Sigmoid colon (tissue), 3 donors: ENCODE measurements around the gene DCC.

Source experiments
- POLR2A ChIP-seq, 2 donors: fragments of 450-650 bp; IDR thresholded peaks; one replicate each; pipeline ENCODE4 v1.6.1; 2016; ENCODE audit warnings: antibody characterized with exemption in 2 of 2, mild to moderate bottlenecking in 2 of 2, moderate library complexity in 2 of 2
- TF ChIP-seq, protein P1 (sequence below), 4 experiments: fragments of 450-650 bp in 3 of 4; fragments of 200-600 bp in 1 of 4; IDR thresholded peaks; one replicate each; pipeline ENCODE4 v1.5.1; 2016 to 2019; ENCODE audit warnings: antibody characterized with exemption in 4 of 4, mild to moderate bottlenecking in 3 of 4, moderate library complexity in 2 of 4

DNA sequence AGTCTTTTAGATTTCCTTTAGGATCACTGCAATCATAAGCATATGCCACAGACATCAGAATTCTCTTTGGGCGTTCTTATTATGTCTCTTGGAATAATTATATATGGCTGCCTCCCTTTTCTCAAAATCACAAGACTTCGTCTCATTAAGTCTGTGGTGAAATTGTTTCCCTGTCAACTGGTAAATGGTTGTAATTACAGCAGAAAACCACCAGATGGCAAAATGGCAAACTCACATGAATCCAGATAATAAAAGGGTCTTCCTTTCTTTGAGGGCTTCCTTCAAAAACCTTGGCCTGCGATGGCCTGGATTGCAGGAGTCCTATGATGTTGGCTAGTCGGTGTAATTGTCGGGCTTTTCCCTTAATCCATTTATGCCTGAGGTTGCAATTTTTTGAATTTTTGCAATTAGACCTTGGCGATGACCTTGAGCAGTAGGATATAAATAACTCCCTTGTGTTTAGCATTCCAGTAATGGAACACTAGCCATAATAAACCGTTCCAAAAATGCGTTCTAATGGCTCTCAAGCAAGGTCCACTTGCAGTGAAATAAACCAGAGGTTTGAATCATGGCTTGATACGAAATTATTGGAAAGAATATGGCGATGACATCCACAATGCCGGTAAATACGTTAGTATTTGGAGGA lies 1228.1 kb downstream of the DCC start:
- TF ChIP-seq, protein P1, sequence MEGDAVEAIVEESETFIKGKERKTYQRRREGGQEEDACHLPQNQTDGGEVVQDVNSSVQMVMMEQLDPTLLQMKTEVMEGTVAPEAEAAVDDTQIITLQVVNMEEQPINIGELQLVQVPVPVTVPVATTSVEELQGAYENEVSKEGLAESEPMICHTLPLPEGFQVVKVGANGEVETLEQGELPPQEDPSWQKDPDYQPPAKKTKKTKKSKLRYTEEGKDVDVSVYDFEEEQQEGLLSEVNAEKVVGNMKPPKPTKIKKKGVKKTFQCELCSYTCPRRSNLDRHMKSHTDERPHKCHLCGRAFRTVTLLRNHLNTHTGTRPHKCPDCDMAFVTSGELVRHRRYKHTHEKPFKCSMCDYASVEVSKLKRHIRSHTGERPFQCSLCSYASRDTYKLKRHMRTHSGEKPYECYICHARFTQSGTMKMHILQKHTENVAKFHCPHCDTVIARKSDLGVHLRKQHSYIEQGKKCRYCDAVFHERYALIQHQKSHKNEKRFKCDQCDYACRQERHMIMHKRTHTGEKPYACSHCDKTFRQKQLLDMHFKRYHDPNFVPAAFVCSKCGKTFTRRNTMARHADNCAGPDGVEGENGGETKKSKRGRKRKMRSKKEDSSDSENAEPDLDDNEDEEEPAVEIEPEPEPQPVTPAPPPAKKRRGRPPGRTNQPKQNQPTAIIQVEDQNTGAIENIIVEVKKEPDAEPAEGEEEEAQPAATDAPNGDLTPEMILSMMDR (IDR thresholded peaks at IDR 0.05), result peak in 2 of 4 experiments; percentile 22 to 42
- TF ChIP-seq POLR2A (IDR thresholded peaks at IDR 0.05), result no peak
